Measurements from ENCODE around the gene CDH23.

Gene CDH23

GRCh38 chr10:71750124-71750841 lies 353.6 kb downstream of the CDH23 start:
- no peak for DNase-seq

- no peak for DNase-seq
Observed at GRCh38 chr10:71750986-71751385, 354.3 kb downstream of the CDH23 start.

- no peak for DNase-seq
Observed at GRCh38 chr10:71751515-71752224, 354.9 kb downstream of the CDH23 start.

GRCh38 chr10:71752391-71753090 lies 355.8 kb downstream of the CDH23 start:
- DNase-seq = no peak

GRCh38 chr10:71753091-71753959 lies 356.6 kb downstream of the CDH23 start:
- no peak for DNase-seq

GRCh38 chr10:71753960-71754505 lies 357.3 kb downstream of the CDH23 start:
- DNase-seq = no peak

GRCh38 chr10:71754562-71754961 lies 357.8 kb downstream of the CDH23 start:
- DNase-seq = no peak

- no peak for DNase-seq
Observed at GRCh38 chr10:71755179-71755879, 358.6 kb downstream of the CDH23 start.

- DNase-seq = no peak
Observed at GRCh38 chr10:71756311-71757191, 359.8 kb downstream of the CDH23 start.

GRCh38 chr10:71757399-71757922 lies 360.7 kb downstream of the CDH23 start:
- no peak for DNase-seq

- DNase-seq = no peak
Observed at GRCh38 chr10:71761105-71761511, 364.4 kb downstream of the CDH23 start.

- no peak for DNase-seq
Observed at GRCh38 chr10:71761541-71762113, 364.9 kb downstream of the CDH23 start.

- no peak for DNase-seq
Observed at GRCh38 chr10:71762324-71762723, 365.6 kb downstream of the CDH23 start.

- no peak for DNase-seq
Observed at GRCh38 chr10:71763352-71764127, 366.8 kb downstream of the CDH23 start.

- no peak for DNase-seq
Observed at GRCh38 chr10:71765176-71765904, 368.6 kb downstream of the CDH23 start.

- DNase-seq = no peak
Observed at GRCh38 chr10:71765906-71766716, 369.4 kb downstream of the CDH23 start.

- DNase-seq = no peak
Observed at GRCh38 chr10:71766717-71767419, 370.1 kb downstream of the CDH23 start.
